ENCODE results near the gene CROCC2.

CROCC2 gene

GRCh38 chr2:240906141-240906910, at the start of gene CROCC2:
CROCC2 (plus strand) TSS chr2:240906336; CDS start chr2:240906514, 178 bp downstream.
- no peak for TF ChIP-seq CTCF (IDR thresholded peaks at IDR 0.05; ENCODE audit: control insufficient read depth, extremely low read depth, insufficient read depth)

GRCh38 chr2:240857039-240858008, 48.8 kb upstream of the CROCC2 start:
- no peak for DNase-seq (ENCODE audit: low read depth)
- TF ChIP-seq CTCF (IDR thresholded peaks at IDR 0.05; ENCODE audit: control insufficient read depth, extremely low read depth, insufficient read depth), result no peak
- no peak overlapping the region for H3K4me3 ChIP-seq (ENCODE audit: low read depth, low read length)

More at GRCh38 chr2:240906141-240906910, at the start of gene CROCC2:
- H3K4me3 ChIP-seq (ENCODE audit: low read depth, low read length), result no peak within 1 kb of the TSS
- no peak for DNase-seq (ENCODE audit: low read depth)

- DNase-seq (ENCODE audit: low read depth), result no peak
- H3K4me3 ChIP-seq (ENCODE audit: low read depth, low read length), result no peak overlapping the region
These were observed 47.8 kb upstream of the CROCC2 start for GRCh38 chr2:240858321-240858720.

GRCh38 chr2:240858871-240859270, 47.3 kb upstream of the CROCC2 start:
- H3K4me3 ChIP-seq (ENCODE audit: low read depth, low read length), result no peak overlapping the region
- DNase-seq (ENCODE audit: low read depth), result no peak
- TF ChIP-seq CTCF (IDR thresholded peaks at IDR 0.05; ENCODE audit: control insufficient read depth, extremely low read depth, insufficient read depth), result no peak

More at GRCh38 chr2:240858321-240858720, 47.8 kb upstream of the CROCC2 start:
- no peak for TF ChIP-seq CTCF (IDR thresholded peaks at IDR 0.05; ENCODE audit: control insufficient read depth, extremely low read depth, insufficient read depth)

GRCh38 chr2:240861547-240861946, 44.6 kb upstream of the CROCC2 start:
- TF ChIP-seq CTCF (IDR thresholded peaks at IDR 0.05; ENCODE audit: control insufficient read depth, extremely low read depth, insufficient read depth), result no peak
- DNase-seq (ENCODE audit: low read depth), result peak; percentile 19
- H3K4me3 ChIP-seq (ENCODE audit: low read depth, low read length), result no peak overlapping the region

- H3K4me3 ChIP-seq (ENCODE audit: low read depth, low read length), result no peak overlapping the region
- TF ChIP-seq CTCF (IDR thresholded peaks at IDR 0.05; ENCODE audit: control insufficient read depth, extremely low read depth, insufficient read depth), result no peak
- DNase-seq (ENCODE audit: low read depth), result no peak
These were observed 41.7 kb upstream of the CROCC2 start for GRCh38 chr2:240864475-240864874.

Data from LNCaP clone FGC (cell line).